Measurements from ENCODE around the gene RALGAPA1. TPM values are rescaled to one million over a fixed set of nuclear protein-coding genes. Genes with fewer than 3 reads are reported as not detected.

Gene RALGAPA1
- total RNA-seq, 1 donor from 2014 or later = 64.5 TPM

DNA sequence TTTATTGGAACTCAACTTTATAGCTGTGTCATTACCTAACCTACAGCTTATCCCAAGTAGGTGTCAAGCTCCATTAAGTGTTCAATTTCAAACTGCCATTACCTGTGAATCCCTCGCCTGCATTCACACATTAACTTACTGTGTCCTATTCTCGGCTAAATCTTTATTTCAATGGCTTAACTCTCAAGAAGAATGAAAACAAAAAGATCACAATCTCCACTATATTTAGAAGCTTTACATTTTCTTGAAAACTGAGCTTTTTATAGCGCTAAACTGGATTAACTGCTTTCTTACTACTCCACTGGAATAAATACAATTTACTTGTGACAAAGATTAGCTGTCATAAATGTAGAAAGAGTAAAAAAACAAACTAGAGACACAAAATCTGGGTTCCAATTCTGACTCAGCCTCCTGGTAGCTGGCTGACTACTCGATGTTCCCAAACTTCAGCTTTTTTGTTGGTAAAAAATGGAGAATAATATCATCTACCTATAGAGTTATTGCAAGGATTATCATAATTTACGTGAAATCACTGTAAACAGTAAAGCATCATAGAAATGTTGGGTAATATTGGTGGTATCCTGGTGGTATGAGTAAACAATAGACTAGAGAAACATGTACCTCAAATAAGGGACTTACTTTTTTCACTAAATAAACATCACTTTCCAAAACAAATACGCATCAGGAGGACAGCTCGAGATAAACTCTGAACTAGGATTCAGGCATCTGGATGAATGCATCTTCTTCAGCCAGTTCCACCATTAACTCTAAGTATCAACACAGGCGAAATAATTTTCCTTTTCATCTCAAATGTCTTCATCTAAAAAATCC is 1.7 kb downstream of the RALGAPA1 start:
- Mint-ChIP-seq H3K4me3 (peak overlapping the region; percentile 97), H3K27ac (peak overlapping the region; percentile 37), H3K9me3 (peaks cover under 1% of the 10 kb centered on the region), H3K4me1 (peaks cover 20% of the 10 kb centered on the region), H3K27me3 (ENCODE audit: low read depth) (no peaks in the 10 kb centered on the region), H3K36me3 (peaks cover under 1% of the 10 kb centered on the region)
- TF ChIP-seq, protein P1, sequence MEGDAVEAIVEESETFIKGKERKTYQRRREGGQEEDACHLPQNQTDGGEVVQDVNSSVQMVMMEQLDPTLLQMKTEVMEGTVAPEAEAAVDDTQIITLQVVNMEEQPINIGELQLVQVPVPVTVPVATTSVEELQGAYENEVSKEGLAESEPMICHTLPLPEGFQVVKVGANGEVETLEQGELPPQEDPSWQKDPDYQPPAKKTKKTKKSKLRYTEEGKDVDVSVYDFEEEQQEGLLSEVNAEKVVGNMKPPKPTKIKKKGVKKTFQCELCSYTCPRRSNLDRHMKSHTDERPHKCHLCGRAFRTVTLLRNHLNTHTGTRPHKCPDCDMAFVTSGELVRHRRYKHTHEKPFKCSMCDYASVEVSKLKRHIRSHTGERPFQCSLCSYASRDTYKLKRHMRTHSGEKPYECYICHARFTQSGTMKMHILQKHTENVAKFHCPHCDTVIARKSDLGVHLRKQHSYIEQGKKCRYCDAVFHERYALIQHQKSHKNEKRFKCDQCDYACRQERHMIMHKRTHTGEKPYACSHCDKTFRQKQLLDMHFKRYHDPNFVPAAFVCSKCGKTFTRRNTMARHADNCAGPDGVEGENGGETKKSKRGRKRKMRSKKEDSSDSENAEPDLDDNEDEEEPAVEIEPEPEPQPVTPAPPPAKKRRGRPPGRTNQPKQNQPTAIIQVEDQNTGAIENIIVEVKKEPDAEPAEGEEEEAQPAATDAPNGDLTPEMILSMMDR (IDR thresholded peaks at IDR 0.05; ENCODE audit: unreplicated experiment) = no peak
- no peak for DNase-seq (ENCODE audit: low spot score in 2 of 2, unreplicated experiment in 2 of 2)

DNA sequence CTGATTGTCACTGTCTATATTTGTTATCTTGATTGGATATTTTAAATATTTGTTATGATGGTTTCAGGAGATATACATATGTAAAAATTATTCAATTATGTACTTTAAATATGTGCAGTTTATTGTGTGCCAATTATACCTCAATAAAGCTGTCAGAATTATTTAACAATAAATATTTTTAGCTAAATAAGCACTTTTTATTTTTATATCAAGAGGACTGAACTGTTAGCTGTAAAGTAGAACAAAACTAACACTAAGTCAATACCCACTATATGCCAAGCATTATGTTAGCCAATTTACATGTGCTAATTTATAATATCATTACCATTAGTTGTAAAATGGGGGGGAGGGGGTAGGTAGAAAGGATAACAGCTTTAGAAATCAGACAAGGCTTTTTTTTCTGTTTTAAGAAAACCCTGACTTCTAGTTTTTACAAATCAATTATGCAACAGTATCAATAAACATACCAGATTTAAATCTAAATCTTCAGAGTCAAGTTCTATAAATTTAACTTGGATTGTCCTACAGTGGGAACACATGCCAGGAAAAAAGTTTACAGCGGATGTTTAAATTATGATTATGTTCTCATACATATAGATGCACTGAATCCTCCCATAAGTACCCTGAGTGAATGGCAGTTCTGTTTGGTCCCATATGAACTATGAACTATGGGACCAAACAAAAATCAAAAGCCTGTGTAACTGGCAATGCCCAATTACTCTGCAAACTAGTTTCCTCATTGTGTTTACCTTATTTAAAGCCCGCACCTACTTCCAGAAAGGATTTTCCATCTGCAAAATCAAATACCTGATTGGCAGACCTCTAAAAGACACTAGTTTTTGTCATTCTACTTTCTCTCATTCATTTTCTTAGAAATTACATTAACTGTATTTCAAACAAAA is 2.8 kb downstream of the RALGAPA1 start:
- no peak for DNase-seq (ENCODE audit: low spot score in 2 of 2, unreplicated experiment in 2 of 2)
- H3K27ac Mint-ChIP-seq = peak overlapping the region; percentile 34
- H3K27me3 Mint-ChIP-seq (ENCODE audit: low read depth) = no peaks in the 10 kb centered on the region
- no peak overlapping the region for H3K4me3 Mint-ChIP-seq
- H3K4me1 Mint-ChIP-seq = peaks cover 20% of the 10 kb centered on the region
- TF ChIP-seq, protein P1 (IDR thresholded peaks at IDR 0.05; ENCODE audit: unreplicated experiment) = no peak
- H3K9me3 Mint-ChIP-seq = no peaks in the 10 kb centered on the region
- H3K36me3 Mint-ChIP-seq = peaks cover 2% of the 10 kb centered on the region

DNA sequence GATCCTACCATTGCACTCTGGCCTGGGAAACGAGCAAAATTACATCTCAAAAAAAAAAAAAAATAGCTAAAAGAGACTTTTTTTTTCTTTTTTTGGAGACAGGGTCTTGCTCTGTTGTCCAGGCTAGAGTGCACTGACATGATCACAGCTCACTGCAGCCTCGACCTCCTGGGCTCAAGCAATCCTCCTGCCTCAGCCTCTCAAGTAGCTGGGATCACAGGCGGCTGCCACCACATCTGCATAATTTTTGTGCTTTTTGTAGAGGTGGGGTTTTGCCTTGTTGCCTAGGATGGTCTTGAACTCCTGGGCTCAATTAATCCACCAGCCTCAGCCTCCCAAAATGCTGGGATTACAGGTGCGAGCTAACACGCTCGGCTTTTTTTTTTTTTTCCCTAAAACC is 11.3 kb downstream of the RALGAPA1 start:
- Mint-ChIP-seq H3K4me3 (no peak overlapping the region), H3K9me3 (peaks cover 8% of the 10 kb centered on the region), H3K27ac (no peak overlapping the region), H3K27me3 (ENCODE audit: low read depth) (no peaks in the 10 kb centered on the region), H3K4me1 (peaks cover 4% of the 10 kb centered on the region), H3K36me3 (peaks cover 8% of the 10 kb centered on the region)
- no peak for DNase-seq (ENCODE audit: low spot score in 2 of 2, unreplicated experiment in 2 of 2)
- TF ChIP-seq, protein P1 (IDR thresholded peaks at IDR 0.05; ENCODE audit: unreplicated experiment) = no peak

DNA sequence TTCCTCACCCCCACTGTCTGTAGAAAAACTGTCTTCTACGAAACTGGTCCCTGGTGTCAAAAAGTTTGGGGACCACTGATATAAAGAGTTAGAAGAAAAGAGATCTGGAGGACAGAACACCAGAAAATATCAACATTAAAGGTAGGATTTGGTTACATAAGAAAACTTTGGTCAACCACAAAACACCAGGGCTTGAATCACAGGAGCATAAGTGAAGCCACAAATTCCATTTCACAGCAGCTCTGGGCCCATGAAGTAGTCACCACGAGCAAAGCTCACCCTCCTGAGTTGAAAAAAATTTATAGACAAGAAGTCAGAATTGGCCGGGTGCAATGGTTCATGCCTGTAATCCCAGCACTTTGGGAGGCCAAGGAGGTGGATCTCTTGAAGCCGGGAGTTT is 19.4 kb downstream of the RALGAPA1 start:
- Mint-ChIP-seq H3K36me3 (peaks cover 4% of the 10 kb centered on the region), H3K9me3 (no peaks in the 10 kb centered on the region), H3K4me1 (no peaks in the 10 kb centered on the region), H3K27ac (no peak overlapping the region), H3K27me3 (ENCODE audit: low read depth) (no peaks in the 10 kb centered on the region), H3K4me3 (no peak overlapping the region)
- no peak for DNase-seq (ENCODE audit: low spot score in 2 of 2, unreplicated experiment in 2 of 2)
- TF ChIP-seq, protein P1 (IDR thresholded peaks at IDR 0.05; ENCODE audit: unreplicated experiment) = no peak

DNA sequence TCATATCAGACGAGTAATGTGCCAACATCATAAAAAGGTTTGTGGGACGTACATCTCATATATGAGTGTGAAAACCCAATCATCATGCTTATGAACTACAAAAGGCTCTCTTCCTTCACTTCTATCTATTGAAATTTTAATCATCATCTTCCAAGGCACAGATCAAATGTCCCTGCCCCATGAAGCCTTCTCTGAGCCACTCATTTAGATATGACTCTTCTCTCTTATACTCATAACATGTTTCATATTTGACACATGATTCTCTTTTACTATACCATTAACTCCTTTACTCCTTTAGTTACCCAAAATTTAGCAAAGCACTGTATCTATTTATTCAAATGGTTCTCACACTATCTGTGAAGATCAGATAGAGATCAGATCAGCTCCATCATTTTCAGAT is 22.2 kb downstream of the RALGAPA1 start:
- no peaks in the 10 kb centered on the region for H3K4me1 Mint-ChIP-seq
- H3K27me3 Mint-ChIP-seq (ENCODE audit: low read depth) = no peaks in the 10 kb centered on the region
- peak overlapping the region; percentile 1 for H3K27ac Mint-ChIP-seq
- H3K9me3 Mint-ChIP-seq = peaks cover 7% of the 10 kb centered on the region
- no peak for DNase-seq (ENCODE audit: low spot score in 2 of 2, unreplicated experiment in 2 of 2)
- H3K36me3 Mint-ChIP-seq = peaks cover 11% of the 10 kb centered on the region
- H3K4me3 Mint-ChIP-seq = no peak overlapping the region
- TF ChIP-seq, protein P1 (IDR thresholded peaks at IDR 0.05; ENCODE audit: unreplicated experiment) = no peak

Measured in mesothelial cell of epicardium (in vitro differentiated cells).